GM21528 (cell line): ENCODE data around the gene KCNN3.

Source experiments
- ATAC-seq: cut with Tn5 transposase; IDR thresholded peaks from one replicate; pipeline ENCODE4 v1.9.1; 2021; ENCODE audit warnings: mild to moderate bottlenecking, moderate library complexity; ENCODE audit not compliant: unreplicated experiment, low FRiP score

The KCNN3 gene

GRCh38 chr1:154799188-154799587 lies 70.9 kb downstream of the KCNN3 start:
- ATAC-seq, result no peak

- ATAC-seq, result no peak
Observed at GRCh38 chr1:154798645-154799044, 71.4 kb downstream of the KCNN3 start.

GRCh38 chr1:154797175-154797574 lies 72.9 kb downstream of the KCNN3 start:
- ATAC-seq, result no peak

- ATAC-seq, result no peak
Observed at GRCh38 chr1:154796303-154796892, 73.7 kb downstream of the KCNN3 start.

- no peak for ATAC-seq
Observed at GRCh38 chr1:154794608-154795007, 75.5 kb downstream of the KCNN3 start.

- no peak for ATAC-seq
Observed at GRCh38 chr1:154793685-154794084, 76.4 kb downstream of the KCNN3 start.

- ATAC-seq, result no peak
Observed at GRCh38 chr1:154792899-154793298, 77.2 kb downstream of the KCNN3 start.

- peak; percentile 81 for ATAC-seq
Observed at GRCh38 chr1:154791292-154792166, 78.6 kb downstream of the KCNN3 start.

GRCh38 chr1:154788886-154789285 lies 81.2 kb downstream of the KCNN3 start:
- ATAC-seq, result no peak

GRCh38 chr1:154788110-154788870 lies 81.8 kb downstream of the KCNN3 start:
- no peak for ATAC-seq

GRCh38 chr1:154786804-154787570 lies 83.1 kb downstream of the KCNN3 start:
- no peak for ATAC-seq

- ATAC-seq, result peak; percentile 66
Observed at GRCh38 chr1:154784924-154785531, 85.1 kb downstream of the KCNN3 start.

GRCh38 chr1:154784416-154784815 lies 85.7 kb downstream of the KCNN3 start:
- no peak for ATAC-seq

- ATAC-seq, result no peak
Observed at GRCh38 chr1:154783976-154784375, 86.1 kb downstream of the KCNN3 start.

GRCh38 chr1:154780541-154780940 lies 89.5 kb downstream of the KCNN3 start:
- ATAC-seq, result no peak

GRCh38 chr1:154779551-154780189 lies 90.4 kb downstream of the KCNN3 start:
- ATAC-seq, result no peak

GRCh38 chr1:154778944-154779343 lies 91.1 kb downstream of the KCNN3 start:
- ATAC-seq, result no peak

GRCh38 chr1:154778275-154778674 lies 91.8 kb downstream of the KCNN3 start:
- no peak for ATAC-seq

- no peak for ATAC-seq
Observed at GRCh38 chr1:154777781-154778180, 92.3 kb downstream of the KCNN3 start.

- ATAC-seq, result no peak
Observed at GRCh38 chr1:154777154-154777553, 92.9 kb downstream of the KCNN3 start.
